ENCODE data around the gene MAP7. TPM values are rescaled to one million over a fixed set of nuclear protein-coding genes. Genes with fewer than 3 reads are reported as not detected.

MAP7 gene
- total RNA-seq, 4 donors from 2014 or later = 40.6 to 61.3 (median 46.6) TPM

GRCh38 chr6:136319732-136320131 is 230.5 kb downstream of the MAP7 start:
- no peak overlapping the region for H3K4me3 ChIP-seq
- DNase-seq = no peak
- H3K4me1 ChIP-seq = no peaks in the 10 kb centered on the region
- no peaks in the 10 kb centered on the region for H3K27me3 ChIP-seq
- TF ChIP-seq EP300 (IDR thresholded peaks at IDR 0.05; ENCODE audit: low read depth) = no peak
- TF ChIP-seq POLR2AphosphoS5 (IDR thresholded peaks at IDR 0.05) = no peak
- no peak for TF ChIP-seq POLR2A (IDR thresholded peaks at IDR 0.05)
- no peak for TF ChIP-seq CTCF (IDR thresholded peaks at IDR 0.05)
- no peaks in the 10 kb centered on the region for H3K9me3 ChIP-seq
- in situ Hi-C loops (cut with MboI; ENCODE audit: low pct_ligation_motif_present in 1 of 4, low pct_unique_long_range_greater_than_20kb in 1 of 4, low sequenced_read_pairs in 3 of 4) (loop anchor here in 1 of 4 donors (25.0 kb wide), 1 partner anchor 782 kb away; no protein-coding TSS in a partner anchor), intact Hi-C loops (cut with DNase I; ENCODE audit: low total_unique reads) (no loop called here)
- H3K27ac ChIP-seq = no peak overlapping the region
- no peaks in the 10 kb centered on the region for H3K36me3 ChIP-seq

- H3K4me1 ChIP-seq = no peaks in the 10 kb centered on the region
- H3K9me3 ChIP-seq = no peaks in the 10 kb centered on the region
- in situ Hi-C loops (cut with MboI; ENCODE audit: low pct_ligation_motif_present in 1 of 4, low pct_unique_long_range_greater_than_20kb in 1 of 4, low sequenced_read_pairs in 3 of 4) = loop anchor here in 1 of 4 donors (25.0 kb wide), 1 partner anchor 781 kb away; no protein-coding TSS in a partner anchor
- H3K27ac ChIP-seq = no peak overlapping the region
- H3K4me3 ChIP-seq = no peak overlapping the region
- TF ChIP-seq CTCF (IDR thresholded peaks at IDR 0.05) (no peak), POLR2AphosphoS5 (IDR thresholded peaks at IDR 0.05) (no peak), EP300 (IDR thresholded peaks at IDR 0.05; ENCODE audit: low read depth) (no peak), POLR2A (IDR thresholded peaks at IDR 0.05) (no peak)
- intact Hi-C loops (cut with DNase I; ENCODE audit: low total_unique reads) = no loop called here
- no peaks in the 10 kb centered on the region for H3K36me3 ChIP-seq
- no peak for DNase-seq
- H3K27me3 ChIP-seq = no peaks in the 10 kb centered on the region
- 66 to 67% methylated on average over 4 of the region's 4 CpGs for WGBS, 2 donors (ENCODE audit: low coverage in 1 of 2)
These were observed 231.5 kb downstream of the MAP7 start for GRCh38 chr6:136318676-136319075.

GRCh38 chr6:136317971-136318370 is 232.3 kb downstream of the MAP7 start:
- Histone ChIP-seq H3K4me1 (no peaks in the 10 kb centered on the region), H3K4me3 (no peak overlapping the region), H3K9me3 (no peaks in the 10 kb centered on the region), H3K36me3 (no peaks in the 10 kb centered on the region), H3K27me3 (no peaks in the 10 kb centered on the region), H3K27ac (no peak overlapping the region)
- TF ChIP-seq POLR2A (IDR thresholded peaks at IDR 0.05) (no peak), POLR2AphosphoS5 (IDR thresholded peaks at IDR 0.05) (no peak), EP300 (IDR thresholded peaks at IDR 0.05; ENCODE audit: low read depth) (no peak), CTCF (IDR thresholded peaks at IDR 0.05) (no peak)
- 69 to 82% methylated on average over 2 to 6 of the region's 6 CpGs for WGBS, 2 donors (ENCODE audit: low coverage in 1 of 2)
- DNase-seq = no peak
- in situ Hi-C loops (cut with MboI; ENCODE audit: low pct_ligation_motif_present in 1 of 4, low pct_unique_long_range_greater_than_20kb in 1 of 4, low sequenced_read_pairs in 3 of 4) (loop anchor here in 1 of 4 donors (25.0 kb wide), 1 partner anchor 781 kb away; no protein-coding TSS in a partner anchor), intact Hi-C loops (cut with DNase I; ENCODE audit: low total_unique reads) (no loop called here)

GRCh38 chr6:136317021-136317694 is 233.1 kb downstream of the MAP7 start:
- DNase-seq = peak; percentile 63
- H3K27ac ChIP-seq = no peak overlapping the region
- no peak overlapping the region for H3K4me3 ChIP-seq
- no peaks in the 10 kb centered on the region for H3K9me3 ChIP-seq
- H3K27me3 ChIP-seq = no peaks in the 10 kb centered on the region
- 36 to 46% methylated on average over 3 to 5 of the region's 5 CpGs for WGBS, 2 donors (ENCODE audit: low coverage in 1 of 2)
- H3K36me3 ChIP-seq = no peaks in the 10 kb centered on the region
- TF ChIP-seq POLR2A (IDR thresholded peaks at IDR 0.05) = no peak
- no peak for TF ChIP-seq POLR2AphosphoS5 (IDR thresholded peaks at IDR 0.05)
- peak; percentile 77 to 82 (median 80) for TF ChIP-seq CTCF (IDR thresholded peaks at IDR 0.05)
- no peak for TF ChIP-seq EP300 (IDR thresholded peaks at IDR 0.05; ENCODE audit: low read depth)
- in situ Hi-C loops (cut with MboI; ENCODE audit: low pct_ligation_motif_present in 1 of 4, low pct_unique_long_range_greater_than_20kb in 1 of 4, low sequenced_read_pairs in 3 of 4) (loop anchor here in 1 of 4 donors (25.0 kb wide), 1 partner anchor 780 kb away; no protein-coding TSS in a partner anchor), intact Hi-C loops (cut with DNase I; ENCODE audit: low total_unique reads) (no loop called here)
- no peaks in the 10 kb centered on the region for H3K4me1 ChIP-seq

All from transverse colon (tissue), 4 donors.